ENCODE data around the gene MIR17HG.
"Not testable (repeated sequence)": the region's sequence is repeated elsewhere in the genome, so short reads cannot be mapped to it uniquely, and the experiment has no call there.

Gene MIR17HG

GRCh38 chr13:91319996-91320395 lies 27.5 kb upstream of the MIR17HG start:
- TF ChIP-seq CTCF (IDR thresholded peaks at IDR 0.05; ENCODE audit: control insufficient read depth, extremely low read depth, insufficient read depth), result no peak
- DNase-seq (ENCODE audit: low read depth), result no peak
- no peak overlapping the region for H3K4me3 ChIP-seq (ENCODE audit: low read depth, low read length)

GRCh38 chr13:91320990-91321389 lies 26.5 kb upstream of the MIR17HG start:
- H3K4me3 ChIP-seq (ENCODE audit: low read depth, low read length); DNase-seq (ENCODE audit: low read depth): not testable (repeated sequence)

- no peak for DNase-seq (ENCODE audit: low read depth)
- no peak for TF ChIP-seq CTCF (IDR thresholded peaks at IDR 0.05; ENCODE audit: control insufficient read depth, extremely low read depth, insufficient read depth)
- H3K4me3 ChIP-seq (ENCODE audit: low read depth, low read length), result no peak overlapping the region
These were observed 24.1 kb upstream of the MIR17HG start for GRCh38 chr13:91323349-91323748.

GRCh38 chr13:91326146-91326545 lies 21.3 kb upstream of the MIR17HG start:
- no peak for DNase-seq (ENCODE audit: low read depth)
- TF ChIP-seq CTCF (IDR thresholded peaks at IDR 0.05; ENCODE audit: control insufficient read depth, extremely low read depth, insufficient read depth), result no peak
- no peak overlapping the region for H3K4me3 ChIP-seq (ENCODE audit: low read depth, low read length)

- DNase-seq (ENCODE audit: low read depth), result no peak
- TF ChIP-seq CTCF (IDR thresholded peaks at IDR 0.05; ENCODE audit: control insufficient read depth, extremely low read depth, insufficient read depth), result no peak
- no peak overlapping the region for H3K4me3 ChIP-seq (ENCODE audit: low read depth, low read length)
These were observed 18.8 kb upstream of the MIR17HG start for GRCh38 chr13:91328726-91329125.

GRCh38 chr13:91329733-91330132 lies 17.8 kb upstream of the MIR17HG start:
- TF ChIP-seq CTCF (IDR thresholded peaks at IDR 0.05; ENCODE audit: control insufficient read depth, extremely low read depth, insufficient read depth), result no peak
- no peak for DNase-seq (ENCODE audit: low read depth)
- no peak overlapping the region for H3K4me3 ChIP-seq (ENCODE audit: low read depth, low read length)

GRCh38 chr13:91331047-91331915 lies 16.2 kb upstream of the MIR17HG start:
- TF ChIP-seq CTCF (IDR thresholded peaks at IDR 0.05; ENCODE audit: control insufficient read depth, extremely low read depth, insufficient read depth), result no peak
- H3K4me3 ChIP-seq (ENCODE audit: low read depth, low read length), result no peak overlapping the region
- DNase-seq (ENCODE audit: low read depth), result no peak

Data from LNCaP clone FGC (cell line).